Endothelial cell (in vitro differentiated cells): ENCODE data around the gene TSPAN11. TPM values are rescaled to one million over a fixed set of nuclear protein-coding genes. Genes with fewer than 3 reads are reported as not detected.
A peak's percentile ranks its signal among the peaks of the same experiment; 100 is the strongest.

Experiments
- DNase-seq: peaks from one replicate; pipeline ENCODE4 v3.0.0; 2021; ENCODE audit warnings: low spot score
- H3K27ac Mint-ChIP-seq: one replicate; pipeline ENCODE4 v1.8.0; 2021; ENCODE audit warnings: mixed read lengths, inconsistent platforms; ENCODE audit not compliant: unreplicated experiment
- H3K27me3 Mint-ChIP-seq: one replicate; pipeline ENCODE4 v1.8.0; 2021; ENCODE audit warnings: mild to moderate bottlenecking, moderate library complexity, mixed read lengths, inconsistent platforms; ENCODE audit not compliant: unreplicated experiment
- H3K36me3 Mint-ChIP-seq: one replicate; pipeline ENCODE4 v1.8.0; 2021; ENCODE audit warnings: mild to moderate bottlenecking, low read depth, mixed read lengths, inconsistent platforms; ENCODE audit not compliant: unreplicated experiment
- H3K4me1 Mint-ChIP-seq: one replicate; pipeline ENCODE4 v1.8.0; 2021; ENCODE audit warnings: mild to moderate bottlenecking, mixed read lengths, inconsistent platforms; ENCODE audit not compliant: unreplicated experiment
- H3K4me3 Mint-ChIP-seq: one replicate; pipeline ENCODE4 v1.8.0; 2021; ENCODE audit warnings: mild to moderate bottlenecking, mixed read lengths, inconsistent platforms; ENCODE audit not compliant: unreplicated experiment
- H3K9me3 Mint-ChIP-seq: one replicate; pipeline ENCODE4 v1.8.0; 2021; ENCODE audit warnings: mixed read lengths, inconsistent platforms; ENCODE audit not compliant: unreplicated experiment
- CTCF ChIP-seq: fragments of 200-600 bp; sonication (generic); IDR thresholded peaks from one replicate; pipeline ENCODE4 v1.5.0; 2021; ENCODE audit warnings: antibody characterized with exemption; ENCODE audit not compliant: unreplicated experiment
- total RNA-seq: library from RNA; stranded (reverse); fragmentation: NEBNext Ultra II Directional; extraction: Animal tissue kit (Norgen Biotek cat#: 25700); gene quantifications from one replicate; pipeline ENCODE4 v1.2.1, GENCODE V29; 2021; ENCODE audit not compliant: unreplicated experiment

Gene TSPAN11
- total RNA-seq, 1 donor from 2014 or later: 3.6 TPM

GRCh38 chr12:31035967-31036665, 109.6 kb downstream of the TSPAN11 start:
- no peaks in the 10 kb centered on the region for H3K36me3 Mint-ChIP-seq
- peaks cover 5% of the 10 kb centered on the region for H3K27me3 Mint-ChIP-seq
- H3K4me1 Mint-ChIP-seq: peaks cover 18% of the 10 kb centered on the region
- H3K27ac Mint-ChIP-seq: no peak overlapping the region
- H3K4me3 Mint-ChIP-seq: no peak overlapping the region
- DNase-seq: no peak
- no peaks in the 10 kb centered on the region for H3K9me3 Mint-ChIP-seq
- TF ChIP-seq CTCF: no peak

GRCh38 chr12:31037028-31037427, 110.5 kb downstream of the TSPAN11 start:
- DNase-seq: no peak
- peaks cover 13% of the 10 kb centered on the region for H3K4me1 Mint-ChIP-seq
- H3K27me3 Mint-ChIP-seq: peaks cover 5% of the 10 kb centered on the region
- no peak overlapping the region for H3K4me3 Mint-ChIP-seq
- H3K27ac Mint-ChIP-seq: no peak overlapping the region
- H3K9me3 Mint-ChIP-seq: no peaks in the 10 kb centered on the region
- no peak for TF ChIP-seq CTCF
- H3K36me3 Mint-ChIP-seq: no peaks in the 10 kb centered on the region

GRCh38 chr12:31037931-31038330, 111.4 kb downstream of the TSPAN11 start:
- H3K36me3 Mint-ChIP-seq: no peaks in the 10 kb centered on the region
- no peak for DNase-seq
- no peak overlapping the region for H3K27ac Mint-ChIP-seq
- H3K4me1 Mint-ChIP-seq: peaks cover 13% of the 10 kb centered on the region
- TF ChIP-seq CTCF: no peak
- no peaks in the 10 kb centered on the region for H3K9me3 Mint-ChIP-seq
- peak overlapping the region; percentile 16 for H3K4me3 Mint-ChIP-seq
- H3K27me3 Mint-ChIP-seq: peaks cover 5% of the 10 kb centered on the region

GRCh38 chr12:31041033-31041564, 114.6 kb downstream of the TSPAN11 start:
- H3K27ac Mint-ChIP-seq: no peak overlapping the region
- H3K4me1 Mint-ChIP-seq: peaks cover 5% of the 10 kb centered on the region
- H3K27me3 Mint-ChIP-seq: peaks cover 2% of the 10 kb centered on the region
- no peak overlapping the region for H3K4me3 Mint-ChIP-seq
- DNase-seq: no peak
- no peaks in the 10 kb centered on the region for H3K36me3 Mint-ChIP-seq
- TF ChIP-seq CTCF: no peak
- no peaks in the 10 kb centered on the region for H3K9me3 Mint-ChIP-seq

Other genes with a start within 250 kb of the TSPAN11 start
- 43.0 TPM for gene IPO8, start 230.9 kb upstream of the TSPAN11 start, total RNA-seq
- 19.8 TPM for gene CAPRIN2, start 171.8 kb upstream of the TSPAN11 start, total RNA-seq
- gene DDX11, start 147.1 kb downstream of the TSPAN11 start, total RNA-seq: 40.2 TPM